HFF-Myc (cell line): ENCODE results near the gene FOXP1.

Experiments used
- DNase-seq: peaks from one replicate; pipeline ENCODE4 v3.0.0-alpha.2; 2011; ENCODE audit warnings: low read depth; ENCODE audit errors: extremely low read depth
- H3K4me3 ChIP-seq: replicated peaks from 2 replicates; pipeline ENCODE4 v1.5.1; 2011; ENCODE audit warnings: low read depth, mild to moderate bottlenecking, control low read depth, low read length
- TF ChIP-seq, protein P1 (sequence below): IDR thresholded peaks from 2 replicates; pipeline ENCODE4 v1.5.1; 2012; ENCODE audit warnings: mild to moderate bottlenecking, low read depth, low read length, control low read depth; ENCODE audit errors: missing control alignments

FOXP1 gene

DNA sequence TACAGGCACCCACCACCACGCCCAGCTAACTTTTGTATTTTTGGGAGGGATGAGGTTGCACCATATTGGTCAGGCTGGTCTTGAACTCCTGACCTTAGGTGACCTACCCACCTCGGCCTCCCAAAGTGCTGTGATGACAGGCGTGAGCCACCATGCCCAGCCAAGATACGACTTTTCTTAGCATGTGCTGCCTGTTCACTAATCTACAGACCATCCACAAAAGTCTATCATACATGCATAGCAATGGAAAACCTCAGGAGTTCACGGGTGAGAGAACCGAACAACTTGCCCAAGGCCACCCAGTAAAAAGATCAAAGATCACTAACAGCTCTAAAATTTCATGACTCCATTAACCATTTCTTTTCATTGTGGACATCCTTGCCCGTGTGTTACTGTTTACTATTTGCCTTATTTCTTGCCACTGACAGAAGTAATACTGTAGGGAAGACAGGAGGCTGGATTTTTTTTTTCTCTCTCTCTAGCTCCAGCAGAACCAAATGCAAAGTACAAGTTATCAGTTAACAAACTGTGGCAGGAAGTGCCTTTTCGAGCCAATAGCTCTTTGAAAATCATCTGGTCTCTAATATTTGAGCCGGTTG lies 92.3 kb downstream of the FOXP1 start:
- TF ChIP-seq, protein P1, sequence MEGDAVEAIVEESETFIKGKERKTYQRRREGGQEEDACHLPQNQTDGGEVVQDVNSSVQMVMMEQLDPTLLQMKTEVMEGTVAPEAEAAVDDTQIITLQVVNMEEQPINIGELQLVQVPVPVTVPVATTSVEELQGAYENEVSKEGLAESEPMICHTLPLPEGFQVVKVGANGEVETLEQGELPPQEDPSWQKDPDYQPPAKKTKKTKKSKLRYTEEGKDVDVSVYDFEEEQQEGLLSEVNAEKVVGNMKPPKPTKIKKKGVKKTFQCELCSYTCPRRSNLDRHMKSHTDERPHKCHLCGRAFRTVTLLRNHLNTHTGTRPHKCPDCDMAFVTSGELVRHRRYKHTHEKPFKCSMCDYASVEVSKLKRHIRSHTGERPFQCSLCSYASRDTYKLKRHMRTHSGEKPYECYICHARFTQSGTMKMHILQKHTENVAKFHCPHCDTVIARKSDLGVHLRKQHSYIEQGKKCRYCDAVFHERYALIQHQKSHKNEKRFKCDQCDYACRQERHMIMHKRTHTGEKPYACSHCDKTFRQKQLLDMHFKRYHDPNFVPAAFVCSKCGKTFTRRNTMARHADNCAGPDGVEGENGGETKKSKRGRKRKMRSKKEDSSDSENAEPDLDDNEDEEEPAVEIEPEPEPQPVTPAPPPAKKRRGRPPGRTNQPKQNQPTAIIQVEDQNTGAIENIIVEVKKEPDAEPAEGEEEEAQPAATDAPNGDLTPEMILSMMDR, result no peak
- no peak overlapping the region for H3K4me3 ChIP-seq
- DNase-seq, result no peak

DNA sequence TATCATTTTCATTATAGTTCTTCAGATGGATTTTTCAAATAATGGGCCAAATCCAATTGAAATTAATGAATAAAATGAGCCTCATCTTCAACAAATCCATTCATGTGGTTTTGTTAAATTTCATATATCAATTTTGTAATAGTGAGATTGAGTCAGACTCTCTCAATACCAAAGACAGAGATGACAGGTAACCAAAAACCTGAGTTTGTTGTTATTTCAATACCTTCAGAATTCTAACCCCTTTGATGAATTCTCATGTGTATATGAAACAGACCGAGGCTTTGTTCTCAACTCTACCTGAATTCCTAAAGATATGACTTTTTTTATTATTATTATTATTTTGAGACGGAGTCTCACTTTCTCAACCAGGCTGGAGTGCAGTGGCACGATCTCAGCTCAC lies 92.8 kb downstream of the FOXP1 start:
- TF ChIP-seq, protein P1, result no peak
- no peak overlapping the region for H3K4me3 ChIP-seq
- DNase-seq, result no peak

DNA sequence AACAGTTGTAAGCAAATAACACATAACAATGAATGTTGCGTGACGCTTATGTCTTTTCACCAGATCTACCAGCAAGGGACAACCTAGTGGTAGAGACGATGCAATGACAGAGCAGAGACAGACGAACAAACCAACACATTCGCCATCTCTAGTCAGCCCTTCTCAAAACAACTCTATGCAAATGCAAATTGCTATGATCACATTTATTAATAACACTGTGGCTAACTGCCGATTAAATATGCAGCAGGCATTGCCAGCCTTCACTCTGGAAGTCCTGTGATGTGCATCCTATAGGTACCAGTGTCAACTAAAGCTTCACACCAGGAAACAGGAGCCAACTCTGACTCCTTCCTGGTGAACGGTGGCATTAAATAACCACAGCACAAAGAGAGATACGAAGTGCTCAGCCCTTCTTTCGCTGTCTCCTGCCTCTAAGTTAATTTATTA lies 94.2 kb downstream of the FOXP1 start:
- DNase-seq, result no peak
- no peak overlapping the region for H3K4me3 ChIP-seq
- TF ChIP-seq, protein P1, result no peak

DNA sequence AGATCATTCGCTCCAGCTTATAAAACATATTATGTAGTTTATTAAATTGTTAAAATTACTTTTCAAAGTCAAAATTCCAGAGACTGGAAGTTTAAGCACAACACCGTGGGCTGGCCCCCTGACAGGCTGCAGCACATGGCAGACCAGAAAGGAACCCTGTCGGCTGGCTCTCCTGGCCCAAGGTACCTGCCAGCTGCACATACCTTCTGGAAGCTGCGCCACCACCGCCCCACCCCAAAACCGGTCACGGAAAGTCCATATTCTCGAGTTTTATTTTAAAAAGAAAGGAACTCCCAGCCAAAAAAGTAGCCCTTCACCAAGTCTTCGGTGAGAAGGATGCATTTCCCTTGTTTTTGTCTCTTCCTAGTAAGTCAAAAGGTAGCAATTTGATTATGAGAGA lies 94.6 kb downstream of the FOXP1 start:
- TF ChIP-seq, protein P1, result no peak
- no peak for DNase-seq
- H3K4me3 ChIP-seq, result no peak overlapping the region

DNA sequence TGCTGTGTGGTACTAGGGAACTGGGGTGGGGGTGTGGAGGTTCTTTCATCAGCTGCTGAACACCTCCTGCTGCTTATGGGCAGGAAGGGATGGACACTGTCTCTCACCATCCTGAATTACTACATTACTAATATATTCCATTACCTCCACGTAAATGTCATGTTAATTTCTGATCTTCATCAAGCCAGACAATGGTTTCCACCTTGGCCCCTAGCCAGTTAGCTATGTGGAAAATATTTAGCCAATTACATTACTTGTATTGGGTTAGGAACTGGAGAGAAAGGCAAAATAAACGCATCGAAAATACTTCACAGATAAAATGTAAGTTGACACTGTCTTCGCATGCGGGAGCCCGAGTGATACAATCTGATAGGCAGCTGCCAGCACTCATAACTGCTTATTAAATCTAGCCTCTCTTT lies 95.1 kb downstream of the FOXP1 start:
- no peak overlapping the region for H3K4me3 ChIP-seq
- TF ChIP-seq, protein P1, result no peak
- DNase-seq, result no peak

DNA sequence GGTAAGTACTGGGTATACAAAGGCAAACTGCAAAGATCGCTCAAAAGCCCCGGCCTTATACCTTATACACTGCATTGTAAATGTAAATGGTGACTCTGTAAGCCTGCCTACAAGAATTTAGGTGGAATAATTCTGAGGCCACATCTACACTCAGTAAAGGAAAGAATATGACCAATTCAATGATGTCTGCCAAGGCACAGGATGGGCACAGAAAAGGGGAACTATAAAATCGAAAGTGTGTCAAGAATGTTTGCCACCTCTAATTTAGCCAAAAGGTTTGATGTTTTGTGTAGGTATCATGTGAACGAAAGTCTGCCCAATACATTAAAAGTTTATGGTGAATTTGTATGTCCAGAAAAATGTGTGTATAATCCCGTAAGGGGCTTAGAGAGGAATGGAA lies 96.1 kb downstream of the FOXP1 start:
- no peak overlapping the region for H3K4me3 ChIP-seq
- TF ChIP-seq, protein P1, result no peak
- DNase-seq, result no peak

DNA sequence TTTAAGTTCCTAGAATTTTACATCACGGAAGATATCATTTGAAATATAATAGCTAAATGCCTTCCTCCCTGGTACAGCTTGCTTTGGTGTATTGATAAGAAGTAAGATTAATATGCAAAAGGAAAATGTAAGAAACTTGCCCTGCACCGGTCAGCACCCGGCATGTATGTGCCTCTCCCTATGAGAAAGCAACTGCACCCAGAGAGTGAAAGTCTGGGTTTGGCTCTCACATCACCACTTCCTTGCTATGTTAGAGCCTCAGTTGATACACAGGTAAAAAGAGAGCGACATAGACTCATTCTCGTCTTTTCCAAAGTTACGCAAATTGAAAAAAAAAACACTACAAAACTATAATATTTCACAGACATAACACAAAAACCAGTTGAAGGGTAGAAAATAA lies 96.7 kb downstream of the FOXP1 start:
- H3K4me3 ChIP-seq, result no peak overlapping the region
- DNase-seq, result no peak
- TF ChIP-seq, protein P1, result no peak
